NCI-H1417 treated with DMSO at 0.1 percent for 48 hours (cell line): ENCODE results near the gene SSU72.
"Not testable (repeated sequence)": the region's sequence is repeated elsewhere in the genome, so short reads cannot be mapped to it uniquely, and the experiment has no call there.

ENCODE experiments used
- DNase-seq: peaks from one replicate; lab custom pipeline; 2025; lab: John Stamatoyannopoulos, UW

Gene SSU72

GRCh38 chr1:1540818-1541628 lies 33.6 kb downstream of the SSU72 start:
- no peak for DNase-seq

DNA sequence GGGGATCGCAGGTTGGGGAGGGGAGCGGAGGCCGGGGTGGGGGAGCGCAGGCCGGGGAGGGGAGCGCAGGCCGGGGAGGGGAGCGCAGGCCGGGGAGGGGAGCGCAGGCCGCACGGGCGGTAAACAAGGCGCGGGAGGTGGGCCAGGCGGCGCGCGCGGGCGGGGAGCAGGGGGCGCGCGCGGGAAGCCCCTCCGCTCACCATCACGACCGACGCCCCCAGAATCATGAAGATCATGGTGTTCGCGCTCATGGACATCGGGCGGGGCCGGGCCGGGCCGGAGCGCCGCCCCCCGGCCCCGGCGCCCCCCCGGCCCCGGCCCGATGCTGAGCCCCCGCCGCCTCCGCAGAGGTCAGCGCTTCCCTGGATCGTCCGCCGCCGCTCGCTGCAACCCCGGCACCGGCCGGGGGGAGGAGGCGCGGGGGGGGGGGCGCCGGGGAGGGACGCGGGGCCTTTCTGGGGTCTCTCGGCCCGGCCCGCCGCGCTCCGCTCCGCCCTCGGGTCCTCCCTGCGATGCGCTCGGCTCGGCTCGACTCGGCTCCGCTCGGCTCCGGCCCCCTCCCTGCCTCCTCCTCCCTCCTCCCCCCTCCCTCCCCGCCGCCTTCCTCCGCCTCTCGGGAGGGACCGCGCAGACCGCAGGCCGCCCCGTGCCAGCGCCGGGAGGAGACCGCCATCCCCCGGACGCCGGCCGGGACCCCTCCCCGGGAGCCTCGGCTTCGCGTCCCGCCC lies 34.4 kb downstream of the SSU72 start, which contains the start of gene TMEM240:
TMEM240 (minus strand) TSS at position 535 of the 728 bp plus-strand sequence; CDS start at position 257, 278 bp downstream.
- no peak for DNase-seq

DNA sequence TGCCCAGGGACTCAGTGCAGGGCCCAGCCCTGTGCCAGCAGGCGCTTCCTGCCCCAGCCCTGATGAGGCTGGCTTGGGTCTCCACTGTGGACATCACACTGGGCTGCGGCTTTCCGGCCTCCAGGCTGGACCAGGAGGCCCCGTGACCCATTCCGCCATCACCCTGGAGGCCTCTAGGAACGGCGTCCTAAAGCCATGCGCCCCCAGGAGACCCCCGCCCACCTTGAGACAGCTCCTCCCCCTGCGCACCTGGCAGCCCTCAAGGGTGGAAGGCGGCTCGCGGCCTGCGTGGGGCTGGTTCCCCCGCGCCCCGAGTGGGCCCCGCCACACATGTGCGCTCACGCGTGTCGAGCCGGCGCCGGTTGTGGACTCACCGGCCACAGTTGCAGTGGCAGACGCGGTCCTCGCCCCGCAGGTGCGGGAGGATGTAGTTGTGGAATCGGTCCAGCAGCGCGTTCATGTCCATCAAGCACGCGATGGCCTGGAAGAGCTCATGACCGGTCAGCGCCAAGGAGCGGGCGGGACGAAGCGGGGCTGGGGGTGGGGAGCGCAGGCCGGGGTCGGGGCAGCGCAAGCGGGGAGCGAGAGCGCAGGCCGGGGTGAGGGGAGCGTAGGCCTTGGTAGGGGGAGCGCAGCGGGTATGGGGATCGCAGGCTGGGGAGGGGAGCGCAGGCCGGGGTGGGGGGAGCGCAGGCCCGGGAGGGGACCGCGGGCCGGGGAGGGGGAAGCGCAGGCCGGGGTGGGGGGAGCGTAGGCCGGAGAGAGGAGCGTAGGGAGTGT lies 35.2 kb downstream of the SSU72 start:
- DNase-seq = no peak

- DNase-seq = no peak
Observed at GRCh38 chr1:1538989-1539309, 35.7 kb downstream of the SSU72 start.

DNA sequence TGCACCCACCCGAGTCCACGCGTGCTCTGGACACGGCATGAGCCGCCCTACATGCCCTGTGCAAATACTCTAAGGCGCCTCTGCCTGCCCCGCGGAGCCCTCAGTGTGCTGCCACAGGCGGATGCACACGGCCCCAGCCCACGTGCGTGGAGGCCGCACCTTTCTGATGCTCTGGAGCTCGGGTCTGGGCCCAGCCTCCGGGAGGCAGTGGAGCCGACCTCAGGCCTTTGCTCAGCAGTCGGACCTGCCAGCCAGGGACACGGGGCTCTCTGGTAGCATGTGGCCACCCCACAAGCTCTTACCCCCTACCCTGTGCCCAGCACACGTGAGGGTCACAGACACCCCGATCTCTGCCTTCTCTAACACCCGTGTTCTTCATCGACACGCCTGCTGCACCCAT lies 36.3 kb downstream of the SSU72 start:
- DNase-seq = no peak

DNA sequence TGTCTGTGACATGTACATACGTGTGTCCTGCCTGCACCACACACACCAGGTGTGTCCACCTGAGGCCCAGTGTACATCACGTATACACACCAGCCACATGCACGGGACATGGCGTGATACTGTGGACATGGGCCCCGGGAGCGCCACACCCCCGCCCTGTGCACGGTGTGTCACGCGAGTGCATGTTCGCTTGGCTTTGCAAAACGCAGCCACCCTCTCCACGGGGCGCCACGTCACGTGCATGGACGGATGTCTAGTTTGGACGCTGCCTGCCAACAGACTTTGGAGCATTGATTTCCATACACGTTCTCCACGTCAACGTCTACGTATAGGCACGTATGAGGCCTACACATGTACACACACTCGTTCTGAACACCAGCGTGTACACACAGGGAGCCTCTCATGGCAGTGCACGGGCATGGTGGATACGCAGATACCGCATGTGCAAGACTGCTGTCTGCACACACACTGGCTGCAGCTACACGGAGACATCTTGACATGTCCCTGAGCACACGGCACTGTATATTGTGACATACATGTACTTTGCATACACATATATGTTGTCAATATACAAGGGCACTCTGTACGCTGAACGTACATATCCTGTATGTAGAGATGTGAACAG lies 36.9 kb downstream of the SSU72 start:
- DNase-seq = no peak

DNA sequence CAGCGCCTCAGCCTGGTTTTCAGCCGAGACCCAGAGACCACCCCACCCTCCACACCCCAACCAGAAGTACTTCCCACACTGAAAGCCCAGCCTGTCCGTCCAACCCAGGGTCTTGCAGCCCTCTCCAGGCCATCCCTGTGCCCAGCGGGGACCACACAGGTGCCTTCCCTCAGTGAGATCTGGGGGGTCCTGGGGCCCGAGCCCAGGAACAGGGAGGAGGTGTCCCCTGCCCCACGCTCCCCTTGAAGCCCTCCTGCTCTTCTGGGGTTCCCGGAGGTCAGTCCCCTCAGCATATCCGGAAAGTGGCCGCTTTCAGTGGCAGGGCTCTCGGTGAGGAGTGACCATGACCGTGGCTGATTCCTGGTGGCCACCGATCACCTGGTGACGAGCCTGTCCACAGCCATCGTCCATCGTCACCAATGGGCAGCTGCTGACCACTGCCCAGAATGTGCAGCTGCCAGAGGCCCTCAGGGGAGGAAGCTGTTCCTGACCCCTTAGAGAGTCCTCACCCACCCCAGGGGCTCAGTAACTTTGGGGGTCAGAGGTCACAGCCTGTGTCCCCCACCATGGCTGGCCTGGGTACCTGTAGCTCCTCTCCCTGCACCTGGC lies 37.6 kb downstream of the SSU72 start:
- no peak for DNase-seq

GRCh38 chr1:1536019-1536937 lies 38.4 kb downstream of the SSU72 start:
- DNase-seq = no peak

DNA sequence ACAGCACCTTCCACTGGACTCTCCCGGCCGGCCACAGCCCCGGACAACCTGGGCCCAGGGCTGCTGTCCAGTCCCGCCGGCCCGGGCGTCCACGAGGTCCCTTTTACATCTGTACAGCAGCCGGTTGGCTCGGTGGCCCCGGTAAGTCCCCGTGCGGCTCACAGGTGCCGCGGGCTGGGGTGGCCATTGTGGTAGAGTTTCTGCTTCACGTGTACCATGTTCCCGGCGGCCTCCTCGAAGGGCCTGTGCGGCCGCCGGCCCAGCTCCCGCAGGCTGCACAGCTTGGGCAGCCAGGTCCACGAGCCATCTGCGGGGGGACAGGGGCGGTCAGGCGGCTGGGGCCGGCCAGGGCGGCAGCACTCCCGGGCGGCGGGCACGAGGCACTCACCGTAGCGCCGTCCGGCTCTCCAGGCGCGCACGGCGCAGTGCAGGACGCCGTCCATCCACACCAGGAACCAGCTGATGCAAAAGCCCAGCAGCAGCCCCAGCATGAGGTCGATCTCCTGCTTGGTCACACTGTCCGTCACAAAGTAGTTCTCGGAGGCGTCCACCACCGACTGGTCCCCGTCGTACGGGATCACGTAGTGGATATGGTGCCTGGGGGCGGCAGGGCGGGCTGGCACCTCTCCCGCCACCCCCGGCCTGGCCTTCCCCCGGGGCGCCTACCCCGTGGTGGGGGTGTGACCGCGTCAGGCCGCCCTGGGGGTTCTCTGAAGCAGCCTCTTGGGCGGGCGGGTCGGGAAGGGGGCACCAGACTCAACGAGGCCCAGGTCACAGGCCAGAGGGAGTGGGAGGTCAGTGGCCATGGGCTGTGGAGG lies 39.3 kb downstream of the SSU72 start:
- DNase-seq = no peak

- no peak for DNase-seq
Observed at GRCh38 chr1:1534401-1535154, 40.1 kb downstream of the SSU72 start.

GRCh38 chr1:1533894-1534291 lies 40.8 kb downstream of the SSU72 start:
- DNase-seq = not testable (repeated sequence)

DNA sequence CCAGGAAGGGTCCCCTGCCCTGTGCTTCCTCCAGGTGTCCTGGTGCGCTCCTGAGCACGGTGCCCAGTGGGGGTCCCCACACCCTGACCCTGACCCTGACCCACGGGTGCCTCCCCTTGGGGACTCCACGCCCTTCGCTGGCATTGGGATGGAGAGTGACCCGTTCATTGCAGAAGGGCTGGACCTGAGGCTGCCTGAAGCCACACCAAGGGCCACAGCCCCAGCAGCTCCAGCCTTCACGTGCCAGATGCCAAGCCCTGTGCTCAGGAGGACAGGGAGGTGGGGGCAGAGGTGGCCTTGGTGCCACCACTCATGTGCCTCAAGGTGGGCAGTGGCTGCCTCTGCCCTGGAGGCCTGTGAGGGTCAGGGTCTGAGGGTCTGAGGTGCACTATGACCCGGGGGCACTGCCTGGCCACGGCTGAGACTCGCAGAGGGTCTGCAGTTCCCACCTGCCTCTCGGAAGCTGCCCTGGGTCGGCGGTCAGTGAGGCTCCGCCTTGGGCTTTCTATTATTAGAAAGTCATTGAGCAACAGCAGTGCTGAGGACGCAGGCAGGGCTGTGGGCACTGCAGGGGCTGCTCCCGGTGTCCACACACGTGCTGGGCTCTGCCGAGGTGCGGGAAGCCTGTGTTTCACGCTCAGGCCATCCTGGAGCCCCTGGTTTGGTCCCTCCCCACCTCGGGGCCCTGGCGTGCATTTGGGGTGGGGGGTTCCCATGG lies 41.3 kb downstream of the SSU72 start:
- DNase-seq = not testable (repeated sequence)

- DNase-seq = no peak
Observed at GRCh38 chr1:1531947-1532346, 42.7 kb downstream of the SSU72 start.

DNA sequence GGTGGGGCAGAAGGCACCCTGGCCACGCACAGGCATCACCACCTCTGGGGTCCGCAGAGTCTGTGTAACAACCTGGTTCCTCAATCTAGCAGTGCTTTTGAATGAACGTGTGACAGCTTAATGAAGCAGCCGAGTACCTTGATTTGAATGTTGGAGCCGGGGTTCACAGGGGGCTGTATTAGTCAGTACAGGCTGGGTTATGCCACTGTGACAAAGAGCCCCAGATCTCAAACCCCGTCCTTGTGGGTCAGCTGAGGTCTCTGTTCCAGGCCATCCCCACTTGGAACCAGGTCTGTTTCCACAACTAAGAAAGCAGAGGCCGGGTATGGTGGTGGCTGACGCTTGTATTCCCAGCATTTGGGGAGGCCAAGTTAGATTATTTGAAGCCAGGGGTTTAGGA lies 44.7 kb downstream of the SSU72 start:
- no peak for DNase-seq

DNA sequence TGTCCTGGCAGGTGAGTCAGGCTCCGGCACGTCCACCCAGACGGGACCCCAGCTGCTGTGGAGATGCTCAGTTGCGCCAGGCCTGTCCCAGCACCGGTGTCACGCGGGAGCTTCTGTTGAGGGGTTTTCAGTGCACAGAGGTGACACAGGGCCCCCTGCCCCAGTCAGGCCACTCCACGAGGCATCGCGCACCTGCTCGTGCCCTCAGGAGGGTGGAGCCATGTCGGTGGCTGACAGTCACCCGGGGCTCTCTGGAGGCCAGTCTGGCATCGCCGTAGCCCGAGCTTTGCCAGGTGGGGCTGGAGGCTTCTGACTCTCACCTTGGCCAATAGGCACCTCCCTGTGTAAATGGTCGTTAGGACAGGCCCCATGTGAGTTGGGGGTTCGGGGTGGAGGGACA lies 45.3 kb downstream of the SSU72 start:
- no peak for DNase-seq

GRCh38 chr1:1528301-1529267 lies 46.1 kb downstream of the SSU72 start:
- DNase-seq = no peak
